ENCODE results near the gene WFIKKN1. TPM values are rescaled to one million over a fixed set of nuclear protein-coding genes. Genes with fewer than 3 reads are reported as not detected.

Gene WFIKKN1
- total and polyA plus RNA-seq, 2 of the 13 experiments (the other 11 are each of a cell fraction or from before 2014, with no cell fraction given), result 1.7 to 4.9 TPM

DNA sequence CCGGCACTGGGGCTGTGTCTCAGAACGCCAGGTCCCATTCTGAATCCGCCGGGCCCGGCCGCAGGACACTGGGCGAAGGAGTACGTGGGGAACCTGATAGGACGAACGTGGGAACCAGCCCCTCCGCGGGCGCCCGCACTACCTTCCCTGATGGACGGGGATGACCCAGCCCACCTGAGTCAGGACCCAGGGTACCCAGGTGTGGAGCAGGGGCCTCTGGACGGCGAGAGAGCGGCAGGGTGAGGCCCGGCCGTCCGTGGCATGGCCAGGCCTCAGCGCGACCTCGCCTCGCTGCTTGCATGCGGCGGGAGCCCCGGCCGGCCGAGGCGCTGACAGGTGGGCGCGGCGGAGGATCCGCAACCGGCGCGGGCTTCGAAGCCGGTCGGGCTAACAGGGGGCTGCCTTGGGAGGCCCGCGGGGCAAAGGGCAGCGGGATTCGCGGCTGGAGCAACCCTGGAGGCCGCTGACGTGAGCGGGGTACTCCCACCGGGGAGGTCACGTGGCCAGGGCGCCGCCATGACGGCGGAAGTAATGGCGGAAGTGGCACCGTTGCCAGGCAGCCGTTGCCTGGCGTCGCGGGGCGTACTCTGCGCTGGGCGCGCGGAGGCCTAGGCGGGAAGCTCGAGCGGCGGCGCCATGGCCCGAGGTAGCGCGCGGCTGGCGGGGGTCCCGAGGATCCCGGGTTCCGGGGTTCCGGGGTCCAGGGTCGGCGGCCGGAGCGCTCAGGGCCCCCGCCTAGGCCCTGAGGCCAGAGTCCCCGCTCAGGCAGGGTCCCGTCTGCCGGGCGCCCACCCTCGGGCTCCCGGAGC, 18.2 kb downstream of the WFIKKN1 start, which contains the start of gene WDR90 (continued):
- TF ChIP-seq, protein P1, sequence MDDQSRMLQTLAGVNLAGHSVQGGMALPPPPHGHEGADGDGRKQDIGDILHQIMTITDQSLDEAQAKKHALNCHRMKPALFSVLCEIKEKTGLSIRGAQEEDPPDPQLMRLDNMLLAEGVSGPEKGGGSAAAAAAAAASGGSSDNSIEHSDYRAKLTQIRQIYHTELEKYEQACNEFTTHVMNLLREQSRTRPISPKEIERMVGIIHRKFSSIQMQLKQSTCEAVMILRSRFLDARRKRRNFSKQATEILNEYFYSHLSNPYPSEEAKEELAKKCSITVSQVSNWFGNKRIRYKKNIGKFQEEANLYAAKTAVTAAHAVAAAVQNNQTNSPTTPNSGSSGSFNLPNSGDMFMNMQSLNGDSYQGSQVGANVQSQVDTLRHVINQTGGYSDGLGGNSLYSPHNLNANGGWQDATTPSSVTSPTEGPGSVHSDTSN (CRISPR knock-in tag; IDR thresholded peaks at IDR 0.05; ENCODE audit: borderline replicate concordance), result no peak
- TF ChIP-seq MED13 (CRISPR knock-in tag; IDR thresholded peaks at IDR 0.05) (no peak; the same call in 1 of the 2 replicates), CCDC6 (CRISPR knock-in tag; IDR thresholded peaks at IDR 0.05) (peak; percentile 90; the same call in 1 of the 2 replicates), TBX3 (IDR thresholded peaks at IDR 0.05; ENCODE audit: borderline replicate concordance) (no peak), ATAD3A (CRISPR knock-in tag; IDR thresholded peaks at IDR 0.05) (no peak), JUNB (CRISPR knock-in tag; IDR thresholded peaks at IDR 0.05; ENCODE audit: borderline replicate concordance) (no peak), SCMH1 (CRISPR knock-in tag; IDR thresholded peaks at IDR 0.05; ENCODE audit: borderline replicate concordance) (no peak), NFKBIZ (CRISPR knock-in tag; IDR thresholded peaks at IDR 0.05) (0 out of 2 replicates have a peak, but pooled peaks have one; percentile 34), ZNF101 (CRISPR knock-in tag; IDR thresholded peaks at IDR 0.05; ENCODE audit: borderline replicate concordance, low read depth) (no peak), MBNL3 (CRISPR knock-in tag; conservative IDR thresholded peaks at IDR 0.05) (no peak), SAP130 (CRISPR knock-in tag; IDR thresholded peaks at IDR 0.05; ENCODE audit: low read depth) (peak; percentile 99), AGO2 (optimal IDR thresholded peaks at IDR 0.05; ENCODE audit: low read depth, low read length) (peak; percentile 99), NBN (conservative IDR thresholded peaks at IDR 0.05) (no peak), ZMAT3 (CRISPR knock-in tag; conservative IDR thresholded peaks at IDR 0.05) (peak; percentile 93), JARID2 (CRISPR knock-in tag; IDR thresholded peaks at IDR 0.05; ENCODE audit: insufficient replicate concordance) (no peak), CREM (IDR thresholded peaks at IDR 0.05) (peak; percentile 44; the same call in 1 of the 2 replicates), CREM (CRISPR knock-in tag; IDR thresholded peaks at IDR 0.05) (peak; percentile 15; the same call in 1 of the 2 replicates), FOXA1 (IDR thresholded peaks at IDR 0.05) (no peak), FOXA1 (CRISPR knock-in tag; IDR thresholded peaks at IDR 0.05) (peak; percentile 34; the same call in 1 of the 2 replicates)
- TF ChIP-seq, protein P2, sequence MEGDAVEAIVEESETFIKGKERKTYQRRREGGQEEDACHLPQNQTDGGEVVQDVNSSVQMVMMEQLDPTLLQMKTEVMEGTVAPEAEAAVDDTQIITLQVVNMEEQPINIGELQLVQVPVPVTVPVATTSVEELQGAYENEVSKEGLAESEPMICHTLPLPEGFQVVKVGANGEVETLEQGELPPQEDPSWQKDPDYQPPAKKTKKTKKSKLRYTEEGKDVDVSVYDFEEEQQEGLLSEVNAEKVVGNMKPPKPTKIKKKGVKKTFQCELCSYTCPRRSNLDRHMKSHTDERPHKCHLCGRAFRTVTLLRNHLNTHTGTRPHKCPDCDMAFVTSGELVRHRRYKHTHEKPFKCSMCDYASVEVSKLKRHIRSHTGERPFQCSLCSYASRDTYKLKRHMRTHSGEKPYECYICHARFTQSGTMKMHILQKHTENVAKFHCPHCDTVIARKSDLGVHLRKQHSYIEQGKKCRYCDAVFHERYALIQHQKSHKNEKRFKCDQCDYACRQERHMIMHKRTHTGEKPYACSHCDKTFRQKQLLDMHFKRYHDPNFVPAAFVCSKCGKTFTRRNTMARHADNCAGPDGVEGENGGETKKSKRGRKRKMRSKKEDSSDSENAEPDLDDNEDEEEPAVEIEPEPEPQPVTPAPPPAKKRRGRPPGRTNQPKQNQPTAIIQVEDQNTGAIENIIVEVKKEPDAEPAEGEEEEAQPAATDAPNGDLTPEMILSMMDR (CRISPR knock-in tag; IDR thresholded peaks at IDR 0.05), result peak; percentile 29; the same call in 1 of the 2 replicates
- TF ChIP-seq, protein P3, sequence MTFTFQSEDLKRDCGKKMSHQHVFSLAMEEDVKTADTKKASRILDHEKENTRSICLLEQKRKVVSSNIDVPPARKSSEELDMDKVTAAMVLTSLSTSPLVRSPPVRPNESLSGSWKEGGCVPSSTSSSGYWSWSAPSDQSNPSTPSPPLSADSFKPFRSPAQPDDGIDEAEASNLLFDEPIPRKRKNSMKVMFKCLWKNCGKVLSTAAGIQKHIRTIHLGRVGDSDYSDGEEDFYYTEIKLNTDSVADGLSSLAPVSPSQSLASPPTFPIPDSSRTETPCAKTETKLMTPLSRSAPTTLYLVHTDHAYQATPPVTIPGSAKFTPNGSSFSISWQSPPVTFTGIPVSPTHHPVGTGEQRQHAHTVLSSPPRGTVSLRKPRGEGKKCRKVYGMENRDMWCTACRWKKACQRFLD (CRISPR knock-in tag; IDR thresholded peaks at IDR 0.05; ENCODE audit: borderline replicate concordance), result peak; percentile 88; the same call in 1 of the 2 replicates
- TF ChIP-seq, protein P4, sequence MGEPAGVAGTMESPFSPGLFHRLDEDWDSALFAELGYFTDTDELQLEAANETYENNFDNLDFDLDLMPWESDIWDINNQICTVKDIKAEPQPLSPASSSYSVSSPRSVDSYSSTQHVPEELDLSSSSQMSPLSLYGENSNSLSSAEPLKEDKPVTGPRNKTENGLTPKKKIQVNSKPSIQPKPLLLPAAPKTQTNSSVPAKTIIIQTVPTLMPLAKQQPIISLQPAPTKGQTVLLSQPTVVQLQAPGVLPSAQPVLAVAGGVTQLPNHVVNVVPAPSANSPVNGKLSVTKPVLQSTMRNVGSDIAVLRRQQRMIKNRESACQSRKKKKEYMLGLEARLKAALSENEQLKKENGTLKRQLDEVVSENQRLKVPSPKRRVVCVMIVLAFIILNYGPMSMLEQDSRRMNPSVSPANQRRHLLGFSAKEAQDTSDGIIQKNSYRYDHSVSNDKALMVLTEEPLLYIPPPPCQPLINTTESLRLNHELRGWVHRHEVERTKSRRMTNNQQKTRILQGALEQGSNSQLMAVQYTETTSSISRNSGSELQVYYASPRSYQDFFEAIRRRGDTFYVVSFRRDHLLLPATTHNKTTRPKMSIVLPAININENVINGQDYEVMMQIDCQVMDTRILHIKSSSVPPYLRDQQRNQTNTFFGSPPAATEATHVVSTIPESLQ (CRISPR knock-in tag; conservative IDR thresholded peaks at IDR 0.05), result no peak
- TF ChIP-seq, protein P5, sequence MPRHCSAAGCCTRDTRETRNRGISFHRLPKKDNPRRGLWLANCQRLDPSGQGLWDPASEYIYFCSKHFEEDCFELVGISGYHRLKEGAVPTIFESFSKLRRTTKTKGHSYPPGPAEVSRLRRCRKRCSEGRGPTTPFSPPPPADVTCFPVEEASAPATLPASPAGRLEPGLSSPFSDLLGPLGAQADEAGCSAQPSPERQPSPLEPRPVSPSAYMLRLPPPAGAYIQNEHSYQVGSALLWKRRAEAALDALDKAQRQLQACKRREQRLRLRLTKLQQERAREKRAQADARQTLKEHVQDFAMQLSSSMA (CRISPR knock-in tag; IDR thresholded peaks at IDR 0.05), result peak; percentile 79; the same call in 1 of the 2 replicates
